DMS114 treated with DMSO at 0.1 percent for 48 hours (cell line): ENCODE measurements around the gene SLC22A23.

Experiments
- DNase-seq: peaks from one replicate; lab custom pipeline; 2025; ENCODE audit not compliant: unreplicated experiment; lab: John Stamatoyannopoulos, UW

SLC22A23 gene

GRCh38 chr6:3446184-3446583 lies 10.7 kb downstream of the SLC22A23 start:
- no peak for DNase-seq

DNA sequence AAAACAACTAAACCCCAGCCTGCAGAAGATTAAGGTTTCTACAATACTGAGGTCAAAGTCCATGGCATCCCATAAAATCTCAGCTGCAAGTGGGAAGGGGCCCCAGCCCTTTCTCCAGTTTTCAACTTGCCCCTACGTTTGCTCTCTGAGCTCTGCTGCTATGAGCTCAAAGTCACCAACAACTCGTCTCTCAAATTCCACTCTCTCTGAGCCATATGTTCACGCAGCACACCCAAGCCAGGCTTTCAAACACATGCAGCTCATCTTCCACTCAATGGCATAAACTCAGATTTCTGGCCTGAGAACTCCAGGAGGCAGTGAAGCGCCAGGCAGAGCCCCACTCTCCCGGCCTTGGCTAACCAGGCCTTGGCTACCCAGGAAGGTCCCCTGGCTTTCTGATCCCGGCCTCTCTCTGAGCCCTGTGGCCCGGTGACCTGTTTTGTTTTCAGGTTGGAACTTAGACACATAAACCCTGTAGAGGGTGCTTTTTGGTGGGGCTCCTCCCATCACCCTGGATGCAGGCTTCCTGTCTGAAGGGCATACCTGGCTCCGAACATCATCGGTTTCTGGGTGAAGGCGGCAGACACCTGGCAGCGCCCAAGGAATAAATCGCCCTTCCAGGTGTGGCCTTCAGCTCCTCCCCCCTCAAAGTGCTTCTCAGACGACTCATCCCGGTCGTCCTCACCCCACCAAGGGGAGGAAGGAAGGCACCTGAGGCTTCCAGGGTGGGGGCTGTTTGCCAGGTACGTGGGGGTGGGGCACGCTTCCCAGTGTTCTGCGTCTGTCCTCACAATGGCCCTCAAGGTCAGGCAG lies 12.4 kb downstream of the SLC22A23 start:
- DNase-seq: no peak

- no peak for DNase-seq
Observed at GRCh38 chr6:3443221-3443515, 13.7 kb downstream of the SLC22A23 start.

GRCh38 chr6:3442431-3443220 lies 14.2 kb downstream of the SLC22A23 start:
- DNase-seq: no peak

DNA sequence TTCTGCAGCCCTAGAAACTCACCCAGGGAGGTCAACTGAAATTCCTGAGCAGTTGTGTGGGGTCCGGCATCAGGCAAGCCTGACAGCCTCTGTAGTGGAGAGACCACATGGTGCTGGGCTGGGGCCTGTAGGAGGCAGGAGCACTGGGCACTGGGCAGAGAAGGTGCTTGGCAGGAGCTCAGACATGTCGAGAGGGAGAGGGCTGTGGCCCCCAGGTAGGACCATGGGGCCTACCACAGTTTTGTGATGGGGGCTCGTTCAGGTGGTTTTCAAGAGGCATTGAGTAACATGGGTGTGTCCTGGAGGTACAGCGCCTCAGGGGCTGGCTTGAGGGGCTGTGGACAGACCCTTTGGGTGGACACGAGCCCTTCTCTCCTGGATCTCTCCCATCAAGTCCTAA lies 15.9 kb downstream of the SLC22A23 start:
- no peak for DNase-seq

- DNase-seq: no peak
Observed at GRCh38 chr6:3439961-3440360, 16.9 kb downstream of the SLC22A23 start.

DNA sequence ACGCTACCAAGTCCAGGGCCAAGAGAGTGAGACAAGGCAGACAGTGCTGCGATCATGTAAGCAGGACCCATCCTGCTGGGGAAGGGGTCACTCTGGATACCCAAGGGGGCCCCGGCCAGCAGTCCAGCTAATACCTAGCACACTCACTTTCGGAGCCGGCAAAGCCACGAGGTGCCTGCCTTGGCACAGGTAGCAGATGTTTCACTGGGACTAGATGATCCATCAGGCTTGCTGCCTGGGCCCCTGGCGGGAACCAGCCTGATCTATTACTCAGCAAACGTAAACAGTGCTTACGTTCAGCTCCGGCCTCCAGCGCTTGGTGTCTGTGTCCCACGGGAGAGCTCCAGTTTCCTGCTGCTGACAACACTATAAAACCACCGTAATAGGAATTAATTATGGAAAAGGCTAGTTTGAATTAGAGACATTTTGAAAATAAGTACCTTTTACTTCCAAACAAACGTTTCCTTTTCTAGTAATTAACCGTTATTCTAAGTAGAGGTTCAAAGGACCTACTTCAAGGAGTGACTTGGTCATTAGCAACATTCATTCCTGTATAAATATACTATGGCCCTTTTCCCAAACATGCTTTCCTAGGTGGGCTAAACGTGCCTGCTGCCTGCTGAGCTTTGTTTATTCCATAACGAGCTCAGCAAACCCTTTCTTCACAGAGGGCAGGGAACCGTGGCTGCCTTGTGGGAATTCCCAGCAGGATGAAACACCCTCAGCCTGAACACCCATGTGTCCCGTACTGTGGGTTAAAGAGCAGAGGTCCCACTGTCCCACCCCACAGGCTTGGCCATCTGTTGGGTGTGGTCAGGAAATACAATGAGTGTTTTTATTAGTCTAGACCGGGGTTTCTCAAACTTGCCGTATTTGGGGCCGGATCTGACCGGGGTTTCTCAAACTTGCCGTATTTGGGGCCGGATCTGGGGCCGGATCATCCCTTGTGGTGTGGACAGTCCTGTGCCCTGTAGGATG lies 18.4 kb downstream of the SLC22A23 start:
- DNase-seq: no peak

DNA sequence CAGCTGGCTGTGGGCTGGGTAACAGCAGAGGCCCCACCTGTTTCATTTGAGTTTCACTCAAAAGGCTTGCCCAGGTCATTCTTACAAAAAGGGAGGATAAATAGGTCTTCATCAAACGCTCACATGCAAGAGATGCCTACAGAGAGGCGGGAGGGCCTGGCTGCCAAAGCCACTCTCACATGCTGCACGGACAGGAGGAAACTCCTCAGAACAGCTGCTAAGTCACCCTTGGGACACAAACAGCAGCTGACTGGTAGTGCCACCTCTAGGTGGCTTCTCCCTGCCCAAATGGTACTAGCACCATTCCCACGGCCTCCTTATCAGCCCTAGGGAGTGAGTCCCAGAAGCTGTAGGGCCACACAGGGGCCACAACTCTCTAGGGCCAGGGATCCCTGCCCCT lies 23.8 kb downstream of the SLC22A23 start:
- DNase-seq: no peak

- no peak for DNase-seq
Observed at GRCh38 chr6:3432416-3432815, 24.4 kb downstream of the SLC22A23 start.

GRCh38 chr6:3431994-3432393 lies 24.9 kb downstream of the SLC22A23 start:
- no peak for DNase-seq

GRCh38 chr6:3429211-3429610 lies 27.6 kb downstream of the SLC22A23 start:
- no peak for DNase-seq

- no peak for DNase-seq
Observed at GRCh38 chr6:3428700-3429099, 28.1 kb downstream of the SLC22A23 start.

GRCh38 chr6:3428247-3428646 lies 28.6 kb downstream of the SLC22A23 start:
- DNase-seq: no peak

GRCh38 chr6:3427687-3428085 lies 29.2 kb downstream of the SLC22A23 start:
- no peak for DNase-seq

GRCh38 chr6:3426927-3427686 lies 29.7 kb downstream of the SLC22A23 start:
- no peak for DNase-seq

GRCh38 chr6:3426091-3426926 lies 30.5 kb downstream of the SLC22A23 start:
- DNase-seq: no peak

- DNase-seq: no peak
Observed at GRCh38 chr6:3425574-3425973, 31.3 kb downstream of the SLC22A23 start.

GRCh38 chr6:3424185-3424927 lies 32.5 kb downstream of the SLC22A23 start:
- DNase-seq: no peak
